ENCODE results near the gene BDH2.

DNA sequence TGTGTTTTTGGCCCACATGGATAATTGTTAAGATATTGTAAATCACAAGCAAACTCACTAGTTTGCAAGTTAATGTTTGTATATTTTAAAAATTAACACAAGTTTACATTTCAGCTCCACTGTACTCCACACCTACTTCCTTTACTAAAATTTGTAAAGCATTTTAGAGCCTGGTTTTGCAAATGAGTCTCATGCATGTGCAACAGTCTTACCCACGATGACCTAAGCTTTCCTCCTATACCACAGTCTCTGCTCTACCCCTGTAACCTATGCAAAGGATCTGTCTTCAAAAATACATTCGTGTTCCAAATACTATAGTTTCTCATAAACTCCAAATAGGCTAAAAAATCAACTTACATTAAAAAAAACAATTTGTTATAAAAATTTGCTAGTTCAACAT, 10.2 kb downstream of the BDH2 start:
- TF ChIP-seq POLR2AphosphoS5 (IDR thresholded peaks at IDR 0.05) (no peak), RAD21 (conservative IDR thresholded peaks at IDR 0.05) (no peak), TAF1 (IDR thresholded peaks at IDR 0.05; ENCODE audit: low read depth) (no peak), EP300 (conservative IDR thresholded peaks at IDR 0.05; ENCODE audit: poor library complexity, severe bottlenecking) (no peak)
- TF ChIP-seq, protein P1, sequence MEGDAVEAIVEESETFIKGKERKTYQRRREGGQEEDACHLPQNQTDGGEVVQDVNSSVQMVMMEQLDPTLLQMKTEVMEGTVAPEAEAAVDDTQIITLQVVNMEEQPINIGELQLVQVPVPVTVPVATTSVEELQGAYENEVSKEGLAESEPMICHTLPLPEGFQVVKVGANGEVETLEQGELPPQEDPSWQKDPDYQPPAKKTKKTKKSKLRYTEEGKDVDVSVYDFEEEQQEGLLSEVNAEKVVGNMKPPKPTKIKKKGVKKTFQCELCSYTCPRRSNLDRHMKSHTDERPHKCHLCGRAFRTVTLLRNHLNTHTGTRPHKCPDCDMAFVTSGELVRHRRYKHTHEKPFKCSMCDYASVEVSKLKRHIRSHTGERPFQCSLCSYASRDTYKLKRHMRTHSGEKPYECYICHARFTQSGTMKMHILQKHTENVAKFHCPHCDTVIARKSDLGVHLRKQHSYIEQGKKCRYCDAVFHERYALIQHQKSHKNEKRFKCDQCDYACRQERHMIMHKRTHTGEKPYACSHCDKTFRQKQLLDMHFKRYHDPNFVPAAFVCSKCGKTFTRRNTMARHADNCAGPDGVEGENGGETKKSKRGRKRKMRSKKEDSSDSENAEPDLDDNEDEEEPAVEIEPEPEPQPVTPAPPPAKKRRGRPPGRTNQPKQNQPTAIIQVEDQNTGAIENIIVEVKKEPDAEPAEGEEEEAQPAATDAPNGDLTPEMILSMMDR (IDR thresholded peaks at IDR 0.05; ENCODE audit: poor library complexity, severe bottlenecking): no peak
- TF ChIP-seq, protein P2, sequence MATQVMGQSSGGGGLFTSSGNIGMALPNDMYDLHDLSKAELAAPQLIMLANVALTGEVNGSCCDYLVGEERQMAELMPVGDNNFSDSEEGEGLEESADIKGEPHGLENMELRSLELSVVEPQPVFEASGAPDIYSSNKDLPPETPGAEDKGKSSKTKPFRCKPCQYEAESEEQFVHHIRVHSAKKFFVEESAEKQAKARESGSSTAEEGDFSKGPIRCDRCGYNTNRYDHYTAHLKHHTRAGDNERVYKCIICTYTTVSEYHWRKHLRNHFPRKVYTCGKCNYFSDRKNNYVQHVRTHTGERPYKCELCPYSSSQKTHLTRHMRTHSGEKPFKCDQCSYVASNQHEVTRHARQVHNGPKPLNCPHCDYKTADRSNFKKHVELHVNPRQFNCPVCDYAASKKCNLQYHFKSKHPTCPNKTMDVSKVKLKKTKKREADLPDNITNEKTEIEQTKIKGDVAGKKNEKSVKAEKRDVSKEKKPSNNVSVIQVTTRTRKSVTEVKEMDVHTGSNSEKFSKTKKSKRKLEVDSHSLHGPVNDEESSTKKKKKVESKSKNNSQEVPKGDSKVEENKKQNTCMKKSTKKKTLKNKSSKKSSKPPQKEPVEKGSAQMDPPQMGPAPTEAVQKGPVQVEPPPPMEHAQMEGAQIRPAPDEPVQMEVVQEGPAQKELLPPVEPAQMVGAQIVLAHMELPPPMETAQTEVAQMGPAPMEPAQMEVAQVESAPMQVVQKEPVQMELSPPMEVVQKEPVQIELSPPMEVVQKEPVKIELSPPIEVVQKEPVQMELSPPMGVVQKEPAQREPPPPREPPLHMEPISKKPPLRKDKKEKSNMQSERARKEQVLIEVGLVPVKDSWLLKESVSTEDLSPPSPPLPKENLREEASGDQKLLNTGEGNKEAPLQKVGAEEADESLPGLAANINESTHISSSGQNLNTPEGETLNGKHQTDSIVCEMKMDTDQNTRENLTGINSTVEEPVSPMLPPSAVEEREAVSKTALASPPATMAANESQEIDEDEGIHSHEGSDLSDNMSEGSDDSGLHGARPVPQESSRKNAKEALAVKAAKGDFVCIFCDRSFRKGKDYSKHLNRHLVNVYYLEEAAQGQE (IDR thresholded peaks at IDR 0.05; ENCODE audit: borderline replicate concordance): no peak
